Caki2 (cell line): Measurements from ENCODE around the gene GRK4. TPM values are rescaled to one million over a fixed set of nuclear protein-coding genes. Genes with fewer than 3 reads are reported as not detected.
"Not testable (repeated sequence)": the region's sequence is repeated elsewhere in the genome, so short reads cannot be mapped to it uniquely, and the experiment has no call there.

Experiments
- DNase-seq: peaks from one replicate; pipeline ENCODE4 v3.0.0-alpha.2; 2015; ENCODE audit warnings: low read depth
- in situ Hi-C: cut with HindIII; loops from 2 replicates; pipeline ENCODE4 v1.10.0; 2016; ENCODE audit warnings: low sequenced_read_pairs, low pct_unique_long_range_greater_than_20kb, mixed read lengths
- total RNA-seq: library from RNA; depleted of rRNA; stranded (reverse); fragments of >200 nt; shearing (Covaris generic); gene quantifications from 2 replicates; pipeline ENCODE4 v1.2.3, GENCODE V29; 2014; ENCODE audit warnings: low replicate concordance

GRK4 gene
- total RNA-seq, 1 experiment from 2014 or later: 1.3 TPM

DNA sequence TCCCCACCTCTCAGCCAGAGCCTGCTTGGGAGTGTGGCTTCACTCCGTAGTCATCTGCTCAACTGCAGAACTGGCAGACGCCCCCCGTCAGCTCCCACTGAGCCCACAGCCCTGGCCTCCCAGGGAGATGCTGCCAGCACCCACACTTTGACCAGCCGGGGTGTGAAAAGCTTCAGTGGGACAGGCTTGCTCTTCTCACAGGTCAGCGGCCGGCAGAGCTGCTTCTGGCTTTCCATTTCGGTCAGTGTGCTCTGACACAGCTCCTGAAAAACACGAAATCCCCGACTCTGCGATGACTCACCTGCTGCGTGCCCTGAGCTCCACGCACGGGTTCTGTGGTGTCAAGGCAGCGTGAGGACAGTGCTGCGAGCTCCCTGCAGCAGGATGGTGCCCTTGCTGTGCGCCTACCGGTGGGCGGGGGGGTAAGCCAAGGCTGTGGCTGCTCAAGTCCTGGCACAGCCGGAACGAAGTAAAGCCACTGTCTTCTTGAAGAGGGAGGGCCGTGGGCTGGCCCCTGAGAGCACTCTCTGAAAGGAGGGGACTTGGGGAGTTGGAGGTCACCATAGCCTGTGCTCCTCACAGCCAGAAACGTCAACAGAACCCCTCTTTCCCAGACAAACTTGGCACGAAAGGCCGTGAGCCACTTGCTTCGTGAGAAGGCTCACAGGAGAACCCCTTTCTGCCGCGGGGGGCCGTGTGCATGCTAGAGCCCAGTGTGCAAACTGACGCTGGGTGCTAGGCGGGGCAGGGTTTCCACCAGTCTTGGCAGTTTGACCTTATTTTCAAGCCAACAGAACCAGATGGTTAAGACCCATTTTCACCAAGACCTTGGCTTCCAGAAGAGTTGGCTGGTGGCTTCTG is 23.8 kb upstream of the GRK4 start:
- in situ Hi-C loops: no loop called here
- DNase-seq: no peak

DNA sequence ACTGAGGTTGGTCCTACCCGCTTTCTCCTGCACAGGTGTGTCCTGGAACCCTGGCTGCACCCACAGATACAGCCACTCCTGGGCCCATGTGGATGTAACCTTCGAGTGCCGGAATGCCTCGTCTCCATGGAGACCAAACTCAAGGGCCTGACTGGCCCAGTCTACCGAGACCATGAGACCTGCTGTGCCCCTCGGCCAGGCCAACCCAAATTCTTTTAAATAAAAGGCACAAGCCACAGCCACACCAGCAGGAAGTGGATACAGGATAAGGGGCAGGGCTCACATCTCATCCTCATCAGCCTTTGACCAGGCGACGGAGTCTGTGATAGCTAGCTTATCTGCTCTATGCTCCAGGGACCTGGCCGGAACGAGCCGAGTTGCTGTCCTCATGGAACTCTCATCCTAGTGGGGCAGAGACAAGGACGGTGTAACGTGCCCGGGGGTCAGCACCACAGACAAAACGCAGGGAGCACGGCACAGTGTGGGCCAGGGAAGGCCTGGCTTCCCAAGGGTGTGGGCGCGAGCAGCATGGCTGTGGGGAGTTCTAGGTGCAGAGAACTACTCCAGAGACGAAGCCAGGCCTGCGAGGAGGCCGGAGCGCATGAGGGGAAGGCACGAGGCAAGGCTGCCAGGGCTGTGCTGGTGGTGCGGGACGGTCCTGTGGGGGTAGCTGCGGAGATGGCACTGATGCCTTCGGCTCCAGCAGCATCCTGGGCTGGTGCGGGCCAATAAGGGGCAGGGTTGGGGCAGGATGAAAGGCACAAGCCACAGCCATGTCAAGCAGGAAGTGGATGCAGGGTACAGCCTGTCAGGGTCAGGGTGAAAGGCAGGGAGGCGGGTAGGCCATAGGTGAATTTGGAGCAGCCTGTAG is 22.9 kb upstream of the GRK4 start:
- DNase-seq: no peak
- in situ Hi-C loops: no loop called here

DNA sequence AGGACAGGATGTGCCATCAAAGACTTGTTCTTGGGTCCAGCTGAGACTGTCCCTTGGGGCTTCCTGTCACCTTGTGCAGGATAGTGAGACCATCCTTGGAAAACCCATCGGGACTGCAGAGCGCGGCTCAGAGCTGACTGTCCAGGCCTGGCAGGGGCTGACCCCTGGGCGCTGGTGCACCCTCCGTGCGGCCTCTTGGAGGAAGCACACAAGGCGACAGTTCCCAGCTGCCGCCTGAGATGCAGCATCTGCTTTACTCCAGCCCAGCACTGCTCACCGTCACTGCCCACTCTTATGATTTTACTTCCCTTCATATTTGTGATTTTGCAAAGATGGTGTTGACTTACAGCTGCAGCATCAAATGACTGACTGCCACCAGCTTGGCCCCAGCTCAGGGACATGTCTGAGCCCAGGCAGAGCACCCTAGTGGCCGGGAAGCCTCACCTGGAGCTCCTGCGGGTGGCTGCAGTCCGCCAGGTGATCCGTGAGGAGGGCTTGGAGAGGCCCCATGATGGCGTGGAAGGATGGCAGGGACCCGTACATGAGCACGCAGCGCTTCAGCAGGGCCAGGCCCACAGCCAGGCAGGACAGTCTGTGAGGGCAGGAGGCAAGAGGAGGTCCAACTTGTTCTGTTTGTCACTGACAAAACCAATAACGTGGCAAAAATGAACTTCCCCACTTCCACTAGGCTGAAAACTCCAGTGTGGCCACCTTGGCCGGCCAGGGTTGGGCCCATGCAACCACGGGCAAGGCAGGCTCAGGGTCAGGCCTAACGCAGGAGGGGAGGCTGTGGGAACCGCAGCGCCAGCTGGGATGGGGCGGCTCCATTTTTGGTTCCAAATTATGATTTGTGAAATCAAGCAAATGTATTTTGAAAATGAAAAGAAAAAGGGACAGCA is 22.0 kb upstream of the GRK4 start:
- DNase-seq: no peak
- in situ Hi-C loops: no loop called here

DNA sequence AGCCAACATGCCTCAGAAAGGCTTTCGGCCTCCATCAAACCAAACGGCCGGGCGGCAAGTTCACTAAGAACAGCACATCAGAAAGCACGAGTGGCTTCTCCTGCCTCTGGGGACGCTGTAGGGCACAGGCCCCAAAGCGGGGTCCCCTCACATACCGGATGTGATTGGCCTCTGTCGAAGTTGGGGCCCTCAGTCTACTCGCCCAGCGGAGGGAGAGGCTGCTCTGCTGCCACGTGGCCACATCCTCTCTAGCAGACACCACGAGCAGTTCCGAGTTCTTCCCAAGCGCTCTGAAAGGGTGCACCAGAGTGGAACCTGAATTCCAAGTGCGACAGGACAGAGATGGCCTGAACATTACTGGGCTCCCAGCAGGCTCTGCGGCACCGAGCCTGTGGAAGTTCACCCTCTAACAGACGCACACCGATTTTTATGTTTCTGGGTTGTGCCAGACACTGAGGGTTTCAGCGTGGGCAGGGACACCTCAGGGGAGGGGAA is 21.3 kb upstream of the GRK4 start:
- DNase-seq: no peak
- in situ Hi-C loops: no loop called here

DNA sequence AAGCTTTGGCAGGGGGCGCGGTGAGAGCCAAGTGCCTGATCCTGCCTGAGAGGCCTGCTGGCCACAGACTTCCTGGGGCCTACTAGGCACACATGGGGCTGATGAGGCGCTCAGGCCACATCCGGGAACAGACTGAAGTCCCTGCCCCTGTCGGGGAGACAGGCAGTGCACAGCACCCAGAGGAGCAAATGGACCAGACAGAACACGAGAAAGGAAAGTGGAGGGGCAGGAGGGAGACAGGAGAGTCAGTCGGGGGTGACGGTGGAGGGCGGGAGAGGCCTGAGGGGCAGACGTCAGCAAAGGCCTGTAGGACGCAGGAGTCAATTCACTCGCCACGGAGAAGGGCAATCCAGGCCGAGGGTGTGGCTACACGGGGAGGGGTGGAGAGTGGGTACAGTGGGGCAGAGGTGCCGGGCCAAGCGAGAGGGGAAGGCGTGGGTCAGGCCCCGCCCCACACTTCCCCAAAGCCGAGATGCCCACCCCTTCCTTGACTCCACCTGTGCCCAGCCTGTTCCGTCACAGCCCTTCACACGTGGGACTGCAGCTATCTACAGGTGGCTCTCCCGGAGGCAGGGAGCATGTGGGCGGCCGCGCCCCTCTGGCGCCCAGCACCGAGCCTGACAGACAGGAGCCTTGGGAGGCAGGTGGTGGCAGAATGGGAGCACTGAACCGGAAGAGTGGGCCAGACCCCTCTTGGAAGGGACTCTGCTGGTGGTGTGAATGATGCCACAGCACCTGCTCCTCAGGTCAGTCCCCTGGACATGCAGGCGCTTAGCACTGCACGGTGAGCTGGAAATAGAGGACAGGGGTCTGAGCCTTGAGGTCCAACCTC is 20.6 kb upstream of the GRK4 start:
- DNase-seq: no peak
- in situ Hi-C loops: no loop called here

DNA sequence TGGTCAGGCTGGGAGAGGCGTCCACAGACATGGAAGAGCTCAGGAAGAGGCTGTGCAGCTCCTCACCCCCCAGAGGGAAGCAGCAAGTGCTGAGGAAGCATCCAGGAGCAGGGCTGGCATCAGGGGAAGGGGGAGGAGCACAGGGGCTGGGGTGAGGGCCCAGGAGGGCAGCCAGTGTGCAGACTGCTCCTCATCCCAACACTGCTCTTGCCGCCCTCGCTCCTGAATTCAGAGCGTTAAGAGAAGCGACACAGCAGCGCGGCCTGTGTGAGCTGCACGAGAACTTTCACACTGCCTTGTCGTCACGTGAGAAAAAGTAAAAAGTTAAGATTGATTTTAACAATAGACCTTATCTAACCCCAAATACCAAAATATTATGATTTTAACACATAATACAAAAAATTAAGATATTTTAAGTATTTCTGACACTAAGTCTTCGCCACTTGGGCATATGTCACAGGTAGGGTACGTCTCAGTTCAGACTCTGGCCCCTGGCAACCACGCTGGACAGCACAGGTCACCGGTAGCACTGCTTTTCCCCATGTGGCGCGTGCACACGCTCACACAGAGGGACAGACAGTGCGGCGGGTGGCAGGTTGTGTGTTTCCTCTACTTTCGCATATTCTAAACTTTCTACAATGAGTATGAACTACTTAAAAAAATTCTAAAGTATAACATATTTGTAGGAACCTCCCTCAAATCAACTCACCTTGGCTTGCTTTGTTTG is 19.8 kb upstream of the GRK4 start:
- no peak for DNase-seq
- in situ Hi-C loops: no loop called here

DNA sequence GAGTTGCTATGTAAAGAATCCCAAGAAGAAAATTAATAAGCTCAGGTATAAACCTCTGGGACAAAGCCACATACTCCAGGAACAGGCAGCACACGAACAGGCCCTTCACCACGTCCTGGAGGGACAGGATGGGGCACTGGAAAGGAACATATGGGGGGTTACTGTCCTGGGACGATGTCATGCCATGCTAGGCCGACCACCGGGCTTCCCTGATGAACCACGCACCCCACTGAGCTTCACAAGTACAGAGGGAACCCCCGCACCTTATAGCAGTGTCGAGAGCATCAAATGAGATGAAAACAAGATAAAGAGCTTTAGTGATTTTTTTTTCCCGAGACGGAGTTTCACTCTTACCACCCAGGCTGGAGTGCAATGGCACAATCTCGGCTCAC is 19.3 kb upstream of the GRK4 start:
- DNase-seq: no peak
- in situ Hi-C loops: no loop called here

DNA sequence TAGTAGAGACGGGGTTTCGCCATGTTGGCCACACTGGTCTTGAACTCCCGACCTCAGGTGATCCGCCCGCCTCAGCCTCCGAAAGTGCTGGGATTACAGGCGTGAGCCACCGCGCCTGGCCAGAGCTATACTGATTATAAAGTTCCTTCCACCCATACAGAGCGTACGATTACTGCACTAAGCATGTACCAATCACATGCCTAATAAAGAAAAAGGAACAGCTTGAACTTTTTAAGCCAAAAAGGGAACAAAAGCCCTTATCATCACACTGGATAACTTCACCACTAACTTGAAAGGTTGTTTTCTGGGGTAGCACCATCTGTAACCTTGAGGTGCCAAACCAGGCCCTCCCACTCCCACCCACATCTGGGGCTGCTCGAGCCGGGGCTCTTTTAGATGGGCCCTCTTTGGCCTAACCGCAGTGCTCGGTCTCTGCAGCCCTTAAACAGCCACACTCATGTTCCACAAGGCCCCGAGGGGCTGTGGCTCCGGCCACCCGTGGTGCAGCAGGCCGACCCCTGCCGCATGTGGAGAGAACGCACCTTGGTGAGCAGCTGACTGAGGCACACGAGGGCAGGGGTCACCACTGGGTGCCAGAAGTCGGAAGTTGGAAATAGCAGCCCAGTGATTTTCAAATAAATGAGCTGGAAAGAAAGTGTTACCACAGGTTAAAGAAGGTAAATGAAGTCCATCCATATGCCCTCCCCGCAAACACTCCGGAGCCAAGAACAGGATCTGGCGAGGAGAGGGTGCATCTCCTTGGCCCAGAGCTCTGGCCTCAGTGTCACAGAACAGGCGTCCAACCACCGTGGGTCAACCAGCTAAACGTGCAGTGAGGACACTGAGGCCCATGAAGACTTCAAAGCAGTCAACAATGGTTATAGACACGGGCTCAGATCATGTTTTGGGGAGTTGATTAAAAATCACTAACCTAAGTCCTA is 18.5 kb upstream of the GRK4 start:
- in situ Hi-C loops: no loop called here
- no peak for DNase-seq

DNA sequence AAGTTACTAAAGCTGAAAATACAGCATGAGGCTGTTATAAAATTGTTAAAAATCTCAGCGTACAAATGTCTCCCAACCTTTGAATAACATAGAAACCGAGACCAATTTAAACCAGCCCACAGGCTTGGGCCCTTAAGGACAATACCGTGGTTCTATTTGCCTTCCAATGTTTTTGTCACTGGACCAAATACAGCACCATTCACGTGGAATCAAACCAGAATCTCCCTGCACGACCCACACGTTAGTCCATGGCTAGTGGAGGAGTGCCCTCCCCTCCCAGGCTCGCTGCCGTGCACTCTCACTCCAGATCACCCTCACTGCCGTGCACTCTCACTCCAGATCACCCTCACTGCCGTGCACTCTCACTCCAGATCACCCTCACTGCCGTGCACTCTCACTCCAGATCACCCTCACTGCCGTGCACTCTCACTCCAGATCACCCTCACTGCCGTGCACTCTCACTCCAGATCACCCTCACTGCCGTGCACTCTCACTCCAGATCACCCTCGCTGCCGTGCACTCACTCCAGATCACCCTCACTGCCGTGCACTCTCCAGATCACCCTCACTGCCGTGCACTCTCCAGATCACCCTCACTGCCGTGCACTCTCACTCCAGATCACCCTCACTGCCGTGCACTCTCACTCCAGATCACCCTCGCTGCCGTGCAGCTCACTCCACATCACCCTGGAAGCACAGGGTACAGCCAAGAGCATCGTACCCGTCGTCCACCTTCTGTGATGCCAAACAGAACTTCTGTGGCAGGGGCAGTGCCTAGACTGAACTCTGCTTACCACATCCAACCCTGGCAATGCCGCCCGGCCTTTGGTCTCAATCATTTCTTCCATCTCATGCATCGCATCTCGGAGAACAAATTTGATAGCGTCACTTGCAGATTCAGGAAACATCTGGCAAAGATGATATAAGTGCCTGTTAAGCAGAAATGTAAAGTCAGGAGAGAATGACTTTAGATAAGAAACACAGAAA is 17.5 kb upstream of the GRK4 start:
- in situ Hi-C loops, DNase-seq: not testable (repeated sequence)

DNA sequence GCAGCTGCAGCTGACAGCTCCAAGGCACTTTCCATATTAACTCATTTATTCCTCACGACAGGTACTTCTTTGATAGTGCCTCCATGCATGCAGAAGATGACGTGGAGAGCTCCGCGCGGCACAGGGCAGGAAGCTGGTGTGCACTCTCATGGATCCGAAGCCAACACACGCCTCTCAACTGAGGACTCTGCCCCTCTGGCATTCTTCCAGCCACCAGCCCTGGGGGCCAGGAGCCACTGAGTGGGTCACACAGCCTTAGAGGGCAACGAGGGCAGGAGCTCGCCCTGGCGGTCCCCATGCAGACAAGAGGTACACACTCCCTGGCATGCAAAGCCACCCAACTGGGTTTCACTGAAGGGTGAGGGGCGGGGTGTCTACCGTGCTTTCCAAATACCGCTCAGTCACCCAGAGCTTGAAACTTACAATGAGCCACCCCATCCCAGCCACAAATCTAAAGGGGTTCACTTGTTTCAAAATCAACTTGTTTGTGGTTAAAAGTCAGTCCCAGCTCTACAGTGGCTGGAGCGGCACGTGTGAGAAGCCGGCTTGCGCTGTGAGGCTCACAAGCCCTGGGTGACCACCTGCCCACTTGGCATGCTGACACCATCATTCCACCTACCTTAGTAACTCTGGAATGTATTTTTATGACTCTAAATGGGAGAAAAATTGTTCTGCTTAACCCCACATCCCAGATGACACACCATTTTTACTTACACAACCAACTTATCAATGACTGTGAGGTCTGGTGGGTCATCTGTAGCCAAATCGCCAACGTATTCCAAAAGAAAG is 16.4 kb upstream of the GRK4 start:
- in situ Hi-C loops: no loop called here
- DNase-seq: no peak

DNA sequence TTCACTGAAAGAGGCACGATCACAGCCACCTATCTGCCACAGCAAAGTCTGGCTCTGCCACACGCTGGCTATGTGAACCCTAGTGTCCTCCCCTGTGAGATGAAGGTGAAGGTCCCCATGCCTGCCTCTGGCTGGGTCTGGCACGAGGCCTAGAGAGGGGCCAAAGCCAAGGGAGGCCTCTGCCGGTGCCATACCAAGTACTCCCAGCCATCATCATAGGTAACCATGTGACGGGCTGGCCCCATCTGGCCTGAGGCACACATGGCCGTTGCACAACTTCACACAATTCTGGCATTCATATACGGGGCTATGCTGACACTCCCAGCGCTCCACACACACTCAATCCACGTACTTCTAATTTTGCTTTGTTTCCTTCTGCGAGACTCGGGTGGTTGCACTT is 15.4 kb upstream of the GRK4 start:
- DNase-seq: no peak
- in situ Hi-C loops: no loop called here

DNA sequence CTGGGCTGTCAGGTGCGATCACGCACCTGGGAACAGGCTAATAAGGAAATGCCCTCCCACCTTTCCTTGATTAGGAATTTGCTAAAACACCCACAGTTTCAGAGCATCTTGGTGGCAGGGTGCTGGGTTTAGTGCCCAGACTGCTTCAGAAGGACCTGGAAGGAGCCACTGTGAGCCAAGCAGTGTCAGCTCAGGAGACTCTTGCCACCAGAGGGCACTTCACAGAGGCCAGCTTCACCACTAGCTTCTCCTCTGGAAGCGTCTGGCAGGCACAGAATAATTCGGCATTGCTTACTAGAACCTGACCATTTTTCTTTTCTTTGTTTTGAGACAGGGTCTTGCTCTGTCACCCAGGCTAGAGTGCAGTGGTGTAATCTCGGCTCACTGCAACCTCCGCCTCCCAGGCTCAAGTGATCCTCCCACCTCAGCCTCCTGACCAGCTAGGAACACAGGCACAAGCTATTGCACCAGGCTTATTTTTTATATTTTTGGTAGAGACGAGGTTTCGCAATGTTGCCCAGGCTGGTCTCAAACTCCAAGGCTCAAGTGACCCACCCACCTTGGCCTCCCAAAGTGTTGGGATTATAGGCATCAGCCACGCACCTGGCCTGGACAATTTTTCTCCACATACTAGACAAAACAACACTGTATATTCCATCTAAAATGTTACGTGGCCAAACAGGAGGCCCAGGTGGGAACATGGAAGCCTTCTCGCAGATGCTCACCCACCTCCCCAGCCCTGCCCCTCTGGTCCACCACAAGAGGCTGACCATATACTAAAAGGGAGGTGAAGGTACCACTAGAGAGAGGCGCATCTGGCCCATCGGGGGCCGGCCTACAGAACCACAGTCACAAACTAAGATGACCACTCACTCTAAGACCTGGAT is 14.2 kb upstream of the GRK4 start:
- no peak for DNase-seq
- in situ Hi-C loops: no loop called here

DNA sequence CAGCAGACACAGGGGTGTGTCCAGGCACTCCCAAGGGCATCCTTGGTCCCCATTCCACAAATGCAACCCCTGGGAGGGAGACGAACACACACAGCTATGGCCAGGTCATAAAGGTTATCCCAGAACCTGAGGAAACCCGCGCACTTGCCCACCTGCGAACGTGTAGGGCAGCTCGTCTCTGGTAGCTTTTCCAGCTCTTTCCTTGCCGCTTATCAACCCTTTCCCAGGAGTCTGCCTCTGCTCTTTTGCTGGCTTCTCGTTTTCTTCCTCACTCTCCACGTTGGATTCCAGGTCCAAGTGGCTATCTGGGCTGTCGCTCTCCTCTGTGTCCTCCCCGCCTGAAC is 13.6 kb upstream of the GRK4 start:
- in situ Hi-C loops: no loop called here
- DNase-seq: no peak
